Ectodermal cell (in vitro differentiated cells): ENCODE results near the gene IL19.
"Not testable (repeated sequence)": the region's sequence is repeated elsewhere in the genome, so short reads cannot be mapped to it uniquely, and the experiment has no call there.

Experiments used
- H3K27ac ChIP-seq: 2 replicates; pipeline ENCODE4 v1.7.0; 2013; ENCODE audit warnings: mild to moderate bottlenecking, low read depth, low read length; ENCODE audit not compliant: insufficient read depth, poor library complexity, severe bottlenecking
- H3K27me3 ChIP-seq: 2 replicates; pipeline ENCODE4 v1.7.0; 2013; ENCODE audit warnings: mild to moderate bottlenecking, low read length; ENCODE audit not compliant: insufficient read depth, control insufficient read depth, poor library complexity, severe bottlenecking
- H3K36me3 ChIP-seq: one replicate; pipeline ENCODE4 v1.7.0; 2013; ENCODE audit warnings: low read length; ENCODE audit not compliant: control insufficient read depth, insufficient read depth
- H3K4me1 ChIP-seq: one replicate; pipeline ENCODE4 v1.7.0; 2013; ENCODE audit warnings: low read length; ENCODE audit not compliant: control insufficient read depth, insufficient read depth
- H3K4me3 ChIP-seq: 2 replicates; pipeline ENCODE4 v1.7.0; 2013; ENCODE audit warnings: low read depth, low read length, control low read depth; ENCODE audit not compliant: insufficient read depth
- H3K9me3 ChIP-seq: 2 replicates; pipeline ENCODE4 v1.7.0; 2013; ENCODE audit warnings: mild to moderate bottlenecking, low read length, moderate library complexity; ENCODE audit not compliant: control insufficient read depth
- WGBS, 2 experiments: methylation state at CpG; one replicate each; pipeline ENCODE4 v1.1.7; 2013; ENCODE audit warnings: missing lambda C conversion rate in 2 of 2; 5-methylcytosine and 5-hydroxymethylcytosine counted together

IL19 gene

DNA sequence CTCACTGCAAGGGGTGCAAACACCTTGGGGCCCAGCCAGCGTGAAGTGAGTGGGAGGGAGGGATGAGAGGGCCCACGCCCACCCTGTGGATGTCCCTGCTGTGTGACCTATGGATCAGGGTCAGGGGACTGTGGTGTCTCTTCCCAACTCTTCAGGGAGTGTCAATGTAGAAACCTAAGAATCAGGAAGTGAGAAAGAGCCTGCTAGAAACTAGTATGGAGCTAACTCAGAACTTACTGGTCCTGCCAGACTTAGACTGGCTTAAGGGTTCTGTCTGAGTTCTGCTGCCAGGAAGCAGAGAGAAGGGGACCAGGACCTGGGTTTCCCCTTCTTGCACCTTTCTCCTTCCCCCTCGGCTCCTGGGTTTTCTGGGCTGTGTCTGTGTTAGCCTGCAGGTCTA, 3.5 kb downstream of the IL19 start:
- Histone ChIP-seq H3K27me3 (no peaks in the 10 kb centered on the region), H3K4me3 (no peak overlapping the region), H3K9me3 (no peaks in the 10 kb centered on the region), H3K4me1 (peaks cover 12% of the 10 kb centered on the region), H3K27ac (no peak overlapping the region), H3K36me3 (no peaks in the 10 kb centered on the region)
- 87 to 88% methylated on average over 3 of the region's 3 CpGs for WGBS, 2 experiments

DNA sequence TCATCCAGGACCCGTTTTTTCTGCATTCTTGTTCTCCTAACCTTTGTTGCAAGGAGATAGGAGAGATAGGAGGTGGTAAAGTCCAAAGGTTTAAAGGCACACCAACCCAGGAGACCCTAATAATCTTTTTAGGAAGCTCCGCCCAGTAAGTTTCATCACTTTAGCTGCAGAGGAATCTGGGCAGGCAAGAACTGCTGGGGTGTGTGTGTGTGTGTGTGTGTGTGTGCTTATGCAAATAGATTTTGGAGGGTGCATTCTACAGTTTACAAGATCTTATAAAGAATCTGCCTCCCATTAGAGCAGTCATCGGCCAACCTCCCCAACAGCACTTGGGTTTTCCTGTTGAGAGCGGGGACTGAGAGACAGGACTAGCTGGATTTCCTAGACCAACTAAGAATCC, 5.7 kb downstream of the IL19 start:
- Histone ChIP-seq H3K9me3 (no peaks in the 10 kb centered on the region), H3K27me3 (no peaks in the 10 kb centered on the region), H3K36me3 (no peaks in the 10 kb centered on the region), H3K27ac (no peak overlapping the region), H3K4me3 (no peak overlapping the region), H3K4me1 (no peaks in the 10 kb centered on the region)
- 87 to 94% methylated on average over 3 to 4 of the region's 4 CpGs for WGBS, 2 experiments

DNA sequence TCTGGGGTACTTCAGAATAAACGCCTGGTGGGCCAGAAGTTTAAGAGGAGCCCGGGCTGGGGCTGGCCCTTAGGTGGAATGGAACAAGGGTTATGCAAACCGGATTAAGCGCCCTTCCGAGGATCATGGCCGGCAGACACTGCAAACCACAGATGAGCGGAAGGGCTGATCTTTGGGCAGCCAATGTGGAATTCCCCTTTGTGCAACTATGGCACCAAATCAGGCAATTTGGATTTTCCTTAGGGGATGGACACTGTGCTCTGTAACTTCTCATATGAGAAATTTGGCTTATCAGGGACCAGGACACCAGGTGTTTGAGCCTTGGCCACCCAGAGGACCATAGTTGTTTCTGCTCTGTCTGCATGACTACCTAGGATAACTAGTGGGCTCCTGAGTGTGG, 7.5 kb downstream of the IL19 start:
- Histone ChIP-seq H3K4me3 (no peak overlapping the region), H3K27ac (no peak overlapping the region), H3K27me3 (no peaks in the 10 kb centered on the region), H3K36me3 (no peaks in the 10 kb centered on the region), H3K4me1 (no peaks in the 10 kb centered on the region), H3K9me3 (no peaks in the 10 kb centered on the region)
- 80% methylated on average over 7 of the region's 7 CpGs for WGBS, 2 experiments

DNA sequence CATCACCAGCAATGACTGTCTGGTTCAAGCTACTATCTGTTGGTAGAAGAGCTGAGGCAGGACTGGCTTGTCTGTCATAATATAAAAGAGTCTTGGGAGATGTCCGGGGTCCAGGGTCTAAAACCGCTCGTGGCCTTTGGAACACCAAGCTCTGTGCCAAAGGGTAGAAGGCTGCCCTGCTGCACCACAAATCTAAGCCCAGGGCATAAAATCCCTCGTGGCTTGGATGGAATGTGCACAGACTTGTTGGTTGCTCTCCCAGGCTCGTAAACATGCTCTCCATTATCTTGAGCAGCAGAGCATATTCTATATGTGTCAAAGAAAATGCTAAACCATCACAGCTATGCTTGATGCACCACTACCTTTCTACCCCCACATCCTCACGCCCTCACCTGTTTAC, 8.3 kb downstream of the IL19 start:
- H3K9me3 ChIP-seq, H3K4me3 ChIP-seq, H3K27me3 ChIP-seq, H3K36me3 ChIP-seq, H3K27ac ChIP-seq, H3K4me1 ChIP-seq: not testable (repeated sequence)
- 91 to 95% methylated on average over 6 of the region's 6 CpGs for WGBS, 2 experiments

DNA sequence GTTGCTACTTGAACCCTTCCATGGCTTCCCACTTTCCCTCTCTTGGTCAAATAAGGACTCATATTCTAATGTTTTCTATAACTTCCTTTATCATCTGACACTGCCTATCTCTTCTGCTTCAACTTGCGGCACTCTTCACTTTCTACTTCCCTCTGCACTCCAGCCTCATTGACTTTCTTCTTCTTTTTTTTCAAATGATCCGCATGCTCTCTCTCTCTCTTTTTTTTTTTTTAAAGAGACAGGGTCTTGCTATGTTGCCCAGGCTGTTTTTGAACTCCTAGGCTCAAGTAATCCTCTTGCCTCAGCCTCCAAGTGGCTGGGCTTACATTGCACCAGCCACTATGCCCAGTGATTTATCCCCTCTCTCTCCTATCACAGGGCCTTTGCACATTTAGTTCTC, 9.1 kb downstream of the IL19 start:
- Histone ChIP-seq H3K27ac (no peak overlapping the region), H3K27me3 (no peaks in the 10 kb centered on the region), H3K9me3 (no peaks in the 10 kb centered on the region), H3K4me3 (no peak overlapping the region), H3K36me3 (no peaks in the 10 kb centered on the region), H3K4me1 (no peaks in the 10 kb centered on the region)
- 82 to 88% methylated on average over 2 of the region's 2 CpGs for WGBS, 2 experiments

- H3K27me3 ChIP-seq = no peaks in the 10 kb centered on the region
- no peak overlapping the region for H3K27ac ChIP-seq
- H3K36me3 ChIP-seq = no peaks in the 10 kb centered on the region
- no peaks in the 10 kb centered on the region for H3K4me1 ChIP-seq
- H3K4me3 ChIP-seq = no peak overlapping the region
- WGBS, 2 experiments = 91 to 95% methylated on average over 2 of the region's 2 CpGs
- no peaks in the 10 kb centered on the region for H3K9me3 ChIP-seq
Observed at GRCh38 chr1:206782448-206782847, 11.9 kb downstream of the IL19 start.

GRCh38 chr1:206783506-206783905, 12.9 kb downstream of the IL19 start:
- no peak overlapping the region for H3K4me3 ChIP-seq
- no peaks in the 10 kb centered on the region for H3K4me1 ChIP-seq
- no peak overlapping the region for H3K27ac ChIP-seq
- WGBS, 2 experiments = 95 to 96% methylated on average over 7 of the region's 7 CpGs
- H3K36me3 ChIP-seq = no peaks in the 10 kb centered on the region
- no peaks in the 10 kb centered on the region for H3K9me3 ChIP-seq
- no peaks in the 10 kb centered on the region for H3K27me3 ChIP-seq

DNA sequence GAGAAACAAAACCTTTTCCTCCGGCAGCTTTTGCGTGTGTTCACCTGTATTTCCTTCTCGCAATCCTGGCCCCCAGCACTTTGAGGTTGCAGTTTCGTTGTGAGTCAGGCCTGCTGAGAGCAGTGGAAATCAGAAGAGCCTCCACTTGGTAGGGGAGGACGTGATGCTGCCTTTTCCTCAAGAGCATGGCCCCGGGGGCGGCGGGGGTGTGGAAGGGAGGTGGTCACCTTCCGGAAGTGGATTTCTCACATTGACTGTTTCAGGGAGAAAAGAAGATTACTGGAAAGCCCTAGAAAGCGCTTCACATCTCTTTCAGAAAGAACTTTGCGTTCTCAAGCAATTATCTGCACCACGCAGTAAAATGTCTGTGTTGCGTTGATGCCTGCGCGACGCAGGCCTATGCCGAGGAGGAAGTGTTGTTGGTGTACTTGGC, 13.9 kb downstream of the IL19 start:
- H3K36me3 ChIP-seq = no peaks in the 10 kb centered on the region
- no peak overlapping the region for H3K4me3 ChIP-seq
- H3K4me1 ChIP-seq = no peaks in the 10 kb centered on the region
- WGBS, 2 experiments = 93 to 95% methylated on average over 17 of the region's 17 CpGs
- no peaks in the 10 kb centered on the region for H3K27me3 ChIP-seq
- H3K9me3 ChIP-seq = no peaks in the 10 kb centered on the region
- no peak overlapping the region for H3K27ac ChIP-seq

DNA sequence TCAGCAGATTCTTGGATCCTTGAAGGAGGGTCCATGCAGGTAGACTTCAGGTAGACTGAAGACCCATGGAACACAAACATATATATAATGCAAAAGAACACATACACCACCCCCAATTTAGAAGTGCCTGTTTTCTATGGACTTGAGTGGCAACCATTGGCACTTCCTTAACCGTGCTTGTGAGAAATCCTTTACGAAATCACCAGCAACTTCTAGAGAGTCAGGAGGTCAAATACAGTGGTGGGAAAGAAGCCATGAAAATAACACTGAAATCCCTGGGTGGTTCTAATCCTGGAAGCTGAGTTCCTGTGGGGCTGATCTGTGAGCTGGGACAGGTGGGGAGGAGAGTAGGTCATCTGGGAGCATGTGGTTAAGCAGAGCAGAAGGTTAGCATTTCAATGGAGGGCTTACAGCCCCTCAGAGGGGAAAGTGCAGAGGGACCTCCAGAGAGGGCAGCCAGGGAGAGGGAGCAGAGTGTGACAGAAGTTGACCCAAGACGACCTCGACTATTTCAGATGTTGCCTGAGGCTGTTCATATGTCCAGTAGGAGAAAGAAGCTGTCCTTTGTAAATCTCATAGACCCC, 14.7 kb downstream of the IL19 start:
- H3K4me1 ChIP-seq = no peaks in the 10 kb centered on the region
- H3K27ac ChIP-seq = no peak overlapping the region
- H3K36me3 ChIP-seq = no peaks in the 10 kb centered on the region
- WGBS, 2 experiments = 89 to 93% methylated on average over 4 of the region's 4 CpGs
- no peaks in the 10 kb centered on the region for H3K9me3 ChIP-seq
- H3K4me3 ChIP-seq = no peak overlapping the region
- H3K27me3 ChIP-seq = no peaks in the 10 kb centered on the region

DNA sequence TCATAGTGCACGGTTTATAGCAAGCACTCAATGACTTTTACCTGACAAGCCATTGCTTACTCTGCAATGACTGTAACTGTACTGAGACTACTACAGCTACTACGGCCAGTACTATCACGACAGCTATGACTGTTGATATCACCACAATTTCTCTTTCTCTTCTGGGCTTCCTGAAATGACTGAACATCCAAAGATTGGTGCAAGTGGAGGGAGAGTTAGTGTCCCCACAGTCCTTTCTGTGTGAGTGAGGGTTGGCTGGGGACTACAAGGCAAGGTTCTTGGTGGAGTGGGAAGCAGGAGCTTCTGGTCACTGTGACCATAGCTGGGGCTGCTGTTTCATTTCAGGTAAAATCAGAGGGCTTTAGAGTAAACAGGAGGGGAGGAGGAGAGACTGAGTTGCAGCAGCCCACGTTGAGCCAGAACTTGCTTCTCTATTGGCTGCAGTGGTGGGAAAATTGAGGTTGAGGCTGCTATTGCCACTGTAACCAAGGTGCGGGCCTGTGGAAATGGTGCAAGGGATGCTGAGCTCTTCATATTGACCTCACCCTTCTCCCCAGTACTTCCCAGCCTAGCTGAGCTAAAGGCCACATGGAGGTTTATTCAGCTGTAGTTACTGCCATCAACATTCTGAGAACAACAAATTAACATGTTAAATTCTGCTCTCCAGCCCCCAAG, 15.8 kb downstream of the IL19 start:
- H3K27me3 ChIP-seq = no peaks in the 10 kb centered on the region
- 88 to 92% methylated on average over 5 of the region's 5 CpGs for WGBS, 2 experiments
- H3K9me3 ChIP-seq = no peaks in the 10 kb centered on the region
- H3K4me3 ChIP-seq = no peak overlapping the region
- H3K27ac ChIP-seq = no peak overlapping the region
- H3K36me3 ChIP-seq = no peaks in the 10 kb centered on the region
- no peaks in the 10 kb centered on the region for H3K4me1 ChIP-seq
